Measurements from ENCODE around the gene NDUFS5.

DNA sequence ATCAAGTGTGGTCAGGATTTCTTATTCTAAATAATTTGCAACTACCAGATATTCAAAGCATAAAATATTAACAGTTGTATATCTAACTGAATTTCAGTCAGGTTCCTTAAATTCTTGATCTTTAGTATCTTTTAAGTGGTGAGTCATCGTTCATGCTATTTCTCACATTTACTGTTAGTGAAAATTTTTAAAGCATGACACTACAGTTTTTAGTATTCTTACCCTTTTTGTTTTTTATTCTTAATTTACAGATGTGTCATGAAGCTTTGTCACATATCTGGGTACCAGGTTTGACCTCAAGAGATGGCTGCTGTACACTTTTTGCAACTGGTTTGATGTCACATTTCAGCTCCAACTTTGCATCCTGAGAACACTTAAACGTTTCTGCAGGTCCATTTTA lies 22.4 kb upstream of the NDUFS5 start:
- TF ChIP-seq, protein P1, sequence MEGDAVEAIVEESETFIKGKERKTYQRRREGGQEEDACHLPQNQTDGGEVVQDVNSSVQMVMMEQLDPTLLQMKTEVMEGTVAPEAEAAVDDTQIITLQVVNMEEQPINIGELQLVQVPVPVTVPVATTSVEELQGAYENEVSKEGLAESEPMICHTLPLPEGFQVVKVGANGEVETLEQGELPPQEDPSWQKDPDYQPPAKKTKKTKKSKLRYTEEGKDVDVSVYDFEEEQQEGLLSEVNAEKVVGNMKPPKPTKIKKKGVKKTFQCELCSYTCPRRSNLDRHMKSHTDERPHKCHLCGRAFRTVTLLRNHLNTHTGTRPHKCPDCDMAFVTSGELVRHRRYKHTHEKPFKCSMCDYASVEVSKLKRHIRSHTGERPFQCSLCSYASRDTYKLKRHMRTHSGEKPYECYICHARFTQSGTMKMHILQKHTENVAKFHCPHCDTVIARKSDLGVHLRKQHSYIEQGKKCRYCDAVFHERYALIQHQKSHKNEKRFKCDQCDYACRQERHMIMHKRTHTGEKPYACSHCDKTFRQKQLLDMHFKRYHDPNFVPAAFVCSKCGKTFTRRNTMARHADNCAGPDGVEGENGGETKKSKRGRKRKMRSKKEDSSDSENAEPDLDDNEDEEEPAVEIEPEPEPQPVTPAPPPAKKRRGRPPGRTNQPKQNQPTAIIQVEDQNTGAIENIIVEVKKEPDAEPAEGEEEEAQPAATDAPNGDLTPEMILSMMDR (IDR thresholded peaks at IDR 0.05): no peak
- TF ChIP-seq POLR2A (IDR thresholded peaks at IDR 0.05): no peak

Data from body of pancreas (tissue), 4 donors.